Uterus (tissue), 4 donors: Measurements from ENCODE around the gene ARMC8. TPM values are rescaled to one million over a fixed set of nuclear protein-coding genes. Genes with fewer than 3 reads are reported as not detected.

Experiments
- DNase-seq, 2 donors: peaks; one replicate each; pipeline ENCODE4 v3.0.0-alpha.2; 2019 to 2020
- H3K27ac ChIP-seq, 2 donors: fragments of 200-600 bp; sonication (generic); 1 replicate in 1 of 2; 2 replicates in 1 of 2; pipeline ENCODE4 v1.5.1; 2016 to 2018
- H3K27me3 ChIP-seq, 2 donors: fragments of 200-600 bp; sonication (generic); one replicate each; pipeline ENCODE4 v1.5.1; 2018 to 2019; ENCODE audit warnings: control low read depth in 1 of 2
- H3K36me3 ChIP-seq, 2 donors: fragments of 200-600 bp; sonication (generic); one replicate each; pipeline ENCODE4 v1.5.1; 2019; ENCODE audit warnings: control low read depth in 1 of 2
- H3K4me1 ChIP-seq, 2 donors: fragments of 200-600 bp; sonication (generic); one replicate each; pipeline ENCODE4 v1.5.1; 2018 to 2019; ENCODE audit warnings: control low read depth in 1 of 2
- H3K4me3 ChIP-seq, 2 donors: fragments of 200-600 bp; sonication (generic); 1 replicate in 1 of 2; 2 replicates in 1 of 2; pipeline ENCODE4 v1.5.1; 2018 to 2019; ENCODE audit warnings: mild to moderate bottlenecking in 1 of 2
- H3K9me3 ChIP-seq, 2 donors: fragments of 200-600 bp; sonication (generic); one replicate each; pipeline ENCODE4 v1.5.1; 2019; ENCODE audit warnings: control low read depth in 1 of 2
- POLR2A ChIP-seq, 2 donors: fragments of 450-650 bp; IDR thresholded peaks; one replicate each; pipeline ENCODE4 v1.6.1; 2016; ENCODE audit warnings: antibody characterized with exemption in 2 of 2, mild to moderate bottlenecking in 1 of 2, moderate library complexity in 1 of 2
- intact Hi-C: fragments of 100-400 bp; cut with DNase I; formaldehyde crosslinking; loops from one replicate; pipeline ENCODE4 v1.15.1; 2023; ENCODE audit warnings: low total_unique reads
- total RNA-seq, 4 donors: library from RNA; depleted of rRNA in 3 of 4; stranded (reverse); fragments of >200 nt in 3 of 4; gene quantifications; one replicate each; pipeline versions ENCODE4 v1.1.0 to v1.2.4, GENCODE V29; 2014 to 2023
- TF ChIP-seq, protein P1 (sequence below), 4 experiments: fragments of 200-600 bp in 2 of 4; fragments of 450-650 bp in 2 of 4; sonication (generic) in 2 of 4; IDR thresholded peaks; one replicate each; pipeline ENCODE4 v1.5.1; 2016 to 2019; ENCODE audit warnings: antibody characterized with exemption in 4 of 4, mild to moderate bottlenecking in 2 of 4, moderate library complexity in 1 of 4
- donor health status: DM: yes; HTN: yes; CAD: no.

The ARMC8 gene
- total RNA-seq, 4 donors from 2014 or later, result 38.7 to 85.1 (median 64.6) TPM

DNA sequence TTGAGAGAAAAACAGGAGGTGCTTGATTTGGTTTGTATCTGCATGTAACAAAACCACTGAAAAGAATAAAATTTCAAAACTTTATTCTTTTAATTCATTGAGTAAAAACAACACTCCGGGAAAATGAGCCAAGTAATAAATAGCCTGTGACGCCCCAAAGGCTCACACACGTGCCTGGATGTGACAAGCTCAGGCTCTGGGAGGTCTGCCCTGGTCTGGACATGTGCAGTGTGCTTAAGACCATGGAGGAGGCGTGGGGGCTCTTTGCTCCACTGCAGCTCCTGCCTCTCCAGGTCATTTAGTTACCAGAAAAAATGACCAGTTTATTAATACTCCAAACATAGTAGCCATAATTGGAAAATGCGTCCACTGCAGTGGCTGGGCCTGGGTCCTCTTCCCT, 151.1 kb downstream of the ARMC8 start:
- Histone ChIP-seq H3K4me1 (no peaks in the 10 kb centered on the region), H3K27me3 (no peaks in the 10 kb centered on the region), H3K9me3 (no peaks in the 10 kb centered on the region), H3K4me3 (no peak overlapping the region), H3K36me3 (no peaks in the 10 kb centered on the region), H3K27ac (no peak overlapping the region)
- no peak for DNase-seq
- TF ChIP-seq, protein P1, sequence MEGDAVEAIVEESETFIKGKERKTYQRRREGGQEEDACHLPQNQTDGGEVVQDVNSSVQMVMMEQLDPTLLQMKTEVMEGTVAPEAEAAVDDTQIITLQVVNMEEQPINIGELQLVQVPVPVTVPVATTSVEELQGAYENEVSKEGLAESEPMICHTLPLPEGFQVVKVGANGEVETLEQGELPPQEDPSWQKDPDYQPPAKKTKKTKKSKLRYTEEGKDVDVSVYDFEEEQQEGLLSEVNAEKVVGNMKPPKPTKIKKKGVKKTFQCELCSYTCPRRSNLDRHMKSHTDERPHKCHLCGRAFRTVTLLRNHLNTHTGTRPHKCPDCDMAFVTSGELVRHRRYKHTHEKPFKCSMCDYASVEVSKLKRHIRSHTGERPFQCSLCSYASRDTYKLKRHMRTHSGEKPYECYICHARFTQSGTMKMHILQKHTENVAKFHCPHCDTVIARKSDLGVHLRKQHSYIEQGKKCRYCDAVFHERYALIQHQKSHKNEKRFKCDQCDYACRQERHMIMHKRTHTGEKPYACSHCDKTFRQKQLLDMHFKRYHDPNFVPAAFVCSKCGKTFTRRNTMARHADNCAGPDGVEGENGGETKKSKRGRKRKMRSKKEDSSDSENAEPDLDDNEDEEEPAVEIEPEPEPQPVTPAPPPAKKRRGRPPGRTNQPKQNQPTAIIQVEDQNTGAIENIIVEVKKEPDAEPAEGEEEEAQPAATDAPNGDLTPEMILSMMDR (IDR thresholded peaks at IDR 0.05), result no peak
- TF ChIP-seq POLR2A (IDR thresholded peaks at IDR 0.05), result no peak
- intact Hi-C loops, result loop anchor here (10.0 kb wide), 1 partner anchor 67 kb away; no protein-coding TSS in a partner anchor

DNA sequence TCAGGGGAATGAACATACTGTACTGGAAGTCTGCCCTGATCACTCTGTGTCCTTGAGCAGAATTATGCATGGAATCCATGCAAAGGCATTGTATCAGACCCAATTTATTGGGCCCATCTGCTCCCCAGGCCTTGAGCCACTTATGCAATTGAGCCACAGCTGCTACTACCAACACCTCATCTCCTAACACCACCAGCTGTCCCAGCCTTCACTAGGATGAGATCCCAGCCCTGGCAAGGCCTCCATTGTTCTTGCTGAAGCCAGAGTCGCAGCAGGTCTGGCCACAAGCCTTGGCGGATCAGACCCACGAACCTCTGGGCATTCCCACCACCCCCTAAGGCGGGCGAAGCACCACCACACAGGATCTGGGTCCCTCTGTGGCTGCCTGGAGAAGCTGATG, 151.7 kb downstream of the ARMC8 start:
- intact Hi-C loops, result loop anchor here (10.0 kb wide), 1 partner anchor 66 kb away; no protein-coding TSS in a partner anchor
- no peak for DNase-seq
- TF ChIP-seq, protein P1 (IDR thresholded peaks at IDR 0.05), result no peak
- Histone ChIP-seq H3K36me3 (no peaks in the 10 kb centered on the region), H3K4me1 (no peaks in the 10 kb centered on the region), H3K4me3 (no peak overlapping the region), H3K9me3 (no peaks in the 10 kb centered on the region), H3K27ac (no peak overlapping the region), H3K27me3 (no peaks in the 10 kb centered on the region)

DNA sequence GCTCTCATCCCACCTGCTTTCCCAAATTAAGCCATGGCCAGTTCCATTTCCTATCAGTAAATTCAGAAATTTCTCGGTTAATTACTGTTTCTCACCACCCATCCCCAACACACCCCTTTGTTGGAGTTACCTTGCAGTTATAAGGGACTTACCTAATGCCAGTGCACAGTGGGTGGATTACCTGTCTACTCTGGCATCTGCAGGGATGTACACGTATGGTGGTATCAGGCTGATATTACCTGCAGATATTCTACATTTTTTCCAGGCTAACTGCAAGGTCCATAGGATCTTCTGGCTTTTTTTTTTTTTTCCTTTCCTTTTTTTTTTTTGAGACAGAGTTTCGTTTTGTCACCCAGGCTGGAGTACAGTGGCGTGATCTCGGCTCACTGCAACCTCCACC, 153.4 kb downstream of the ARMC8 start:
- DNase-seq, result no peak
- Histone ChIP-seq H3K4me3 (no peak overlapping the region), H3K36me3 (no peaks in the 10 kb centered on the region), H3K9me3 (no peaks in the 10 kb centered on the region), H3K27me3 (no peaks in the 10 kb centered on the region), H3K4me1 (no peaks in the 10 kb centered on the region), H3K27ac (no peak overlapping the region)
- TF ChIP-seq, protein P1 (IDR thresholded peaks at IDR 0.05), result no peak
- no peak for TF ChIP-seq POLR2A (IDR thresholded peaks at IDR 0.05)
- intact Hi-C loops, result no loop called here

DNA sequence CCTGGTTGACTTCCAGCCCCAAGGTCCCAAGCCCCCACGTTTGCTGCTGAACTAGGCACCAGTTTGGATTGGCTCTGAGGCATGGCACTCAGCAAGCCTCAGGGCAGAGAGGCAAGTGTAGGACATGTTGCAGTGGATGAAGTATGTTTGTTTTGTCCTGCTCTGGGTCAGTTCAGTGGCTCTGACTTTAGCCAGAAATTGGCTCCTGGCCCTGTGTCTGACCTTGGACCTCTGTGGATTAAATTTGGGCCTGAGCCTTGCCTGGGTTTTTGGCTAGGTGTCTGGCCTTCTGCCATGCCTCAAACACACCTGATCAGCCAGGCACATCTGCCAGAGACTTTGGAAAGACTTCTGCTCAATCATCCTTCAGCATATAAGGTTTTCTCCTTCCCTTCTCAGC, 157.7 kb downstream of the ARMC8 start:
- Histone ChIP-seq H3K27me3 (no peaks in the 10 kb centered on the region), H3K4me1 (no peaks in the 10 kb centered on the region), H3K4me3 (no peak overlapping the region), H3K9me3 (no peaks in the 10 kb centered on the region), H3K27ac (no peak overlapping the region), H3K36me3 (no peaks in the 10 kb centered on the region)
- intact Hi-C loops, result no loop called here
- no peak for DNase-seq
- TF ChIP-seq, protein P1 (IDR thresholded peaks at IDR 0.05), result no peak

Other genes starting within 250 kb of the ARMC8 start
- not detected for gene CLDN18, start 177.1 kb upstream of the ARMC8 start, total RNA-seq
- 10 to 100 TPM in 3 of 4 donors, 1 to 10 TPM in 1; 3.8 to 58.5 (median 32.7) TPM for gene DZIP1L, start 71.7 kb upstream of the ARMC8 start, total RNA-seq
- gene A4GNT, start 54.9 kb upstream of the ARMC8 start, total RNA-seq, result not detected
- 10 to 100 TPM; 12.4 to 41.8 (median 25.3) TPM for gene DBR1, start 12.4 kb upstream of the ARMC8 start, total RNA-seq
- gene NME9, start 142.6 kb downstream of the ARMC8 start, total RNA-seq, result 1 to 10 TPM in 2 of 4 donors, not detected in 2; 1.3 to 5.0 TPM
- 10 to 100 TPM; 13.8 to 83.0 (median 46.8) TPM for gene MRAS, start 161.3 kb downstream of the ARMC8 start, total RNA-seq
- 10 to 100 TPM in 1 of 4 donors, 1 to 10 TPM in 3; 1.4 to 30.8 (median 4.9) TPM for gene ESYT3, start 247.3 kb downstream of the ARMC8 start, total RNA-seq